PFSK-1 (cell line): Measurements from ENCODE around the gene PKD1L1.

ENCODE experiments used
- FOXP2 ChIP-seq: optimal IDR thresholded peaks from 2 replicates; pipeline ENCODE3; 2011; ENCODE audit warnings: borderline replicate concordance, control low read depth, inconsistent platforms; ENCODE audit not compliant: insufficient read depth; ENCODE audit errors: extremely low read length, extremely low read depth
- POLR2AphosphoS5 ChIP-seq: IDR thresholded peaks from 2 replicates; pipeline ENCODE4 v1.6.1; 2012; ENCODE audit warnings: low read depth, mild to moderate bottlenecking, control low read depth, low read length, moderate library complexity
- REST ChIP-seq, 2 experiments: IDR thresholded peaks; 2 replicates each; pipeline versions ENCODE4 v1.6.1 to v1.8.0; 2011 to 2012; ENCODE audit warnings: low read depth in 2 of 2, low read length in 2 of 2, control low read depth in 1 of 2, inconsistent platforms in 1 of 2, mild to moderate bottlenecking in 1 of 2, moderate library complexity in 1 of 2; ENCODE audit not compliant: insufficient read depth in 1 of 2
- SIN3A ChIP-seq: IDR thresholded peaks from 2 replicates; pipeline ENCODE4 v1.6.1; 2012; ENCODE audit warnings: mild to moderate bottlenecking, low read length, moderate library complexity, borderline replicate concordance; ENCODE audit not compliant: insufficient read depth
- TAF1 ChIP-seq: IDR thresholded peaks from 2 replicates; pipeline ENCODE4 v1.6.1; 2012; ENCODE audit warnings: low read length, control low read depth, borderline replicate concordance; ENCODE audit not compliant: insufficient read depth

The PKD1L1 gene

DNA sequence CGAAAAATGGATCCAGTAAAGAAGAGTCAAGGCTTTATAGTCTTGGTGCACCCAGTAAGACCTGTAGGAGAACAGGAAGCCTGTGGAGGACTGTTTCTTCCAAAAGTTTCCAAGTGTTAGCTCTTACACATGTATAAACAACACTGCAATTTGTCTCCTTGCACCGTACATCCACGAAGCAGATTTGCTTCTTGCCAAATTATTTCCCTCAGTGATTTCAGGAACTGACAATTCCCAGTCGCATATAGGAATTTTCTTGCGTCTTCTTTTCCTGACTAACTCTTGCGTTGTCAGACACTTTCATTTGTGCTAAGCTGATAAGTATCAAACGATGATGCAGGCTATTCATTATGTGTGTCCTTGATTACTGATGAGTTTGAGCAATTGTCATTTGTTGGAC lies 182.1 kb downstream of the PKD1L1 start:
- no peak for TF ChIP-seq SIN3A
- TF ChIP-seq REST (IDR thresholded peaks at IDR 0.05; ENCODE audit: insufficient read depth in 1 of 2, low read depth in 2 of 2, low read length in 2 of 2): no peak
- TF ChIP-seq FOXP2: no peak
- no peak for TF ChIP-seq TAF1
- no peak for TF ChIP-seq POLR2AphosphoS5

DNA sequence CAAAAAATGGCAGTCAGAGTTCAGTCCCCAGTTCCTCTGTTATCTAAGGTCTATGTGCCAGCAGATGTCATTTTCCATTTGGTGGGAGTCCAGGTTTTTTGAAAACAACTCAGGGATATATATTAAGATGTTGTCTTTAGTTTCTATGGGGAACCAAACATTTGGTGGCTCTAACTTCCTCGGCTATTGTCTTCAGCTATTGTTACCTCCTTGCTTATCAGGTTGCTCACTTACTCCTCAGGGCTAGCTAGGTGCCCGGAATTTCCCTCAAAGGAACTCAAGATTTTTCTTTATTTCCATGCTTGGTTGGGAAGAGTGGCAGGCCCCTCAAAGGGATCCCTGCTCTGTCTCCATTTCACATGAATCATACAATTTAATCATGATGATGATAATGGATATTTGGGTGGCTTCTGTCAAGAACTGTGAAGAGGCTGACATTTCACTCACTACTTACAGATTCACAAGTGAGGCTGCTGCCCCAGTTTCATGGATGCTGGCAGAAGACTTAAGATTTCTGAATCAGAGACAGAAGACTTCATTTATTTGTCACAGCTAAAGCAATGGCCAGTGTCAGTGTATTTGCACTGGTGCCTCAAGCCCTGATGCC lies 182.8 kb downstream of the PKD1L1 start:
- TF ChIP-seq REST (IDR thresholded peaks at IDR 0.05; ENCODE audit: insufficient read depth in 1 of 2, low read depth in 2 of 2, low read length in 2 of 2) (no peak), TAF1 (no peak), POLR2AphosphoS5 (no peak), SIN3A (no peak), FOXP2 (no peak)

GRCh38 chr7:47764746-47765145 lies 183.5 kb downstream of the PKD1L1 start:
- no peak for TF ChIP-seq POLR2AphosphoS5
- no peak for TF ChIP-seq SIN3A
- no peak for TF ChIP-seq TAF1
- TF ChIP-seq REST (IDR thresholded peaks at IDR 0.05; ENCODE audit: insufficient read depth in 1 of 2, low read depth in 2 of 2, low read length in 2 of 2): no peak
- no peak for TF ChIP-seq FOXP2

GRCh38 chr7:47763063-47763974 lies 184.9 kb downstream of the PKD1L1 start:
- TF ChIP-seq TAF1 (0 out of 2 replicates have a peak, but pooled peaks have one; percentile 14), SIN3A (peak; percentile 70; the same call in 1 of the 2 replicates), REST (IDR thresholded peaks at IDR 0.05; ENCODE audit: insufficient read depth in 1 of 2, low read depth in 2 of 2, low read length in 2 of 2) (no peak), FOXP2 (peak; percentile 12), POLR2AphosphoS5 (no peak)

GRCh38 chr7:47762746-47763062 lies 185.6 kb downstream of the PKD1L1 start:
- TF ChIP-seq TAF1 (no peak), REST (IDR thresholded peaks at IDR 0.05; ENCODE audit: insufficient read depth in 1 of 2, low read depth in 2 of 2, low read length in 2 of 2) (no peak), POLR2AphosphoS5 (no peak), SIN3A (no peak), FOXP2 (no peak)
